ENCODE data around the gene AZGP1. TPM values are rescaled to one million over a fixed set of nuclear protein-coding genes. Genes with fewer than 3 reads are reported as not detected.
A peak's percentile ranks its signal among the peaks of the same experiment; 100 is the strongest.

Gene AZGP1
- total and polyA plus RNA-seq, 4 experiments from 2014 or later = not detected

- peak overlapping the region in 6 of 8 donors; percentile 6 to 88 (median 74) for H3K4me3 Mint-ChIP-seq
- Histone ChIP-seq H3K4me3 (ENCODE audit: low read length in 2 of 2) (no peak overlapping the region), H3K9me3 (ENCODE audit: control insufficient read depth in 1 of 2, low read length in 2 of 2) (no peaks in the 10 kb centered on the region), H3K27me3 (ENCODE audit: insufficient read depth, low read length) (peaks cover 6% of the 10 kb centered on the region), H3K36me3 (ENCODE audit: insufficient read depth, low read length) (no peaks in the 10 kb centered on the region), H3K4me1 (ENCODE audit: insufficient read depth, low read length) (peaks cover 16% of the 10 kb centered on the region), H3K27ac (ENCODE audit: low read depth, low read length) (no peak overlapping the region)
- H3K4me1 Mint-ChIP-seq = peaks cover 13 to 32% (median 23%) of the 10 kb centered on the region in 4 donors
- H3K36me3 Mint-ChIP-seq = no peaks in the 10 kb centered on the region
- intact Hi-C loops (cut with micrococcal nuclease) = no loop called here
- POLR2A ChIA-PET (ENCODE audit: partially characterized antibody) = interaction anchor here (1.8 kb wide), 1 partner anchor 9 kb away, joined by 25 read pairs; the partner anchor contains the start of gene TRIM4
- no peak for DNase-seq
- no peaks in the 10 kb centered on the region for H3K9me3 Mint-ChIP-seq
- H3K27me3 Mint-ChIP-seq = peaks cover 11 to 15% of the 10 kb centered on the region in 2 donors
- CTCF ChIA-PET (ENCODE audit: partially characterized antibody) = interaction anchor here (1.0 to 3.9 kb wide), 5 partner anchors 10 to 203 kb away, joined by 3 to 30 read pairs (median 5); partner anchors contain the start of gene TRIM4
- no peak overlapping the region for H3K27ac Mint-ChIP-seq
Measured at GRCh38 chr7:99928188-99928587, 47.6 kb downstream of the AZGP1 start.

- ChIA-PET POLR2A (ENCODE audit: partially characterized antibody) (no interaction called here), CTCF (ENCODE audit: partially characterized antibody) (interaction anchor here (0.6 to 3.9 kb wide), 3 partner anchors 9 to 75 kb away, joined by 3 to 30 read pairs (median 21); partner anchors contain the start of gene TRIM4)
Measured at GRCh38 chr7:99927536-99927935, 48.3 kb downstream of the AZGP1 start.

DNA sequence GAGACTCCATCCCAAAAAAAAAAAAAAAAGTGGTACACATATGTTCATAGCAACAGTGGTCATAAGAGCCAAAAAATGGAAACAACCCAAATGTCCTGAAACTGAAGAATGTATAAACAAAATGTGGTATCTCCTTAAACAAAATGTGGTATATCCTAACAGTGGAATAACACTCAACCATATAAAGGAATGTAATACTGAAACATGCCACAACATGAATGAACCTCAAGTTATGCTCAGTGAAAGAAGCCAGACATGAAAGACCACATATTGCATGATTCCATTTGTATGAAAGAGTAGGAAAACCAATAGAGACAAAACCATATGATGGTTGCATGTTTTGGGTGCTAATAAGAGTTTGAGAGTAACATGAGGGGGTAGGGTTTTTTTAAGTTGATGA lies 49.5 kb downstream of the AZGP1 start:
- Mint-ChIP-seq H3K9me3 (no peaks in the 10 kb centered on the region), H3K4me3 (no peak overlapping the region), H3K36me3 (no peaks in the 10 kb centered on the region), H3K4me1 (peaks cover 13 to 32% (median 23%) of the 10 kb centered on the region in 4 donors), H3K27me3 (peaks cover 11 to 14% of the 10 kb centered on the region in 2 donors), H3K27ac (no peak overlapping the region)
- intact Hi-C loops (cut with micrococcal nuclease) = no loop called here
- H3K9me3 ChIP-seq (ENCODE audit: control insufficient read depth in 1 of 2, low read length in 2 of 2) = no peaks in the 10 kb centered on the region
- no peaks in the 10 kb centered on the region for H3K36me3 ChIP-seq (ENCODE audit: insufficient read depth, low read length)
- DNase-seq = no peak
- POLR2A ChIA-PET (ENCODE audit: partially characterized antibody) = no interaction called here
- no peak overlapping the region for H3K4me3 ChIP-seq (ENCODE audit: low read length in 2 of 2)
- H3K4me1 ChIP-seq (ENCODE audit: insufficient read depth, low read length) = peaks cover 16% of the 10 kb centered on the region
- no peak overlapping the region for H3K27ac ChIP-seq (ENCODE audit: low read depth, low read length)
- peaks cover 6% of the 10 kb centered on the region for H3K27me3 ChIP-seq (ENCODE audit: insufficient read depth, low read length)
- CTCF ChIA-PET (ENCODE audit: partially characterized antibody) = no interaction called here

More at GRCh38 chr7:99927536-99927935, 48.3 kb downstream of the AZGP1 start:
- H3K9me3 ChIP-seq (ENCODE audit: control insufficient read depth in 1 of 2, low read length in 2 of 2) = no peaks in the 10 kb centered on the region
- intact Hi-C loops (cut with micrococcal nuclease) = no loop called here
- no peak overlapping the region for H3K27ac ChIP-seq (ENCODE audit: low read depth, low read length)
- H3K4me1 Mint-ChIP-seq = peaks cover 13 to 32% (median 23%) of the 10 kb centered on the region in 4 donors
- peaks cover 6% of the 10 kb centered on the region for H3K27me3 ChIP-seq (ENCODE audit: insufficient read depth, low read length)
- H3K27ac Mint-ChIP-seq = no peak overlapping the region
- peaks cover 11 to 15% of the 10 kb centered on the region in 2 donors for H3K27me3 Mint-ChIP-seq
- no peak overlapping the region for H3K4me3 ChIP-seq (ENCODE audit: low read length in 2 of 2)
- H3K4me3 Mint-ChIP-seq = peak overlapping the region in 1 of 8 donors; percentile 10
- H3K36me3 Mint-ChIP-seq = no peaks in the 10 kb centered on the region
- no peak for DNase-seq
- H3K9me3 Mint-ChIP-seq = no peaks in the 10 kb centered on the region
- peaks cover 16% of the 10 kb centered on the region for H3K4me1 ChIP-seq (ENCODE audit: insufficient read depth, low read length)
- H3K36me3 ChIP-seq (ENCODE audit: insufficient read depth, low read length) = no peaks in the 10 kb centered on the region

DNA sequence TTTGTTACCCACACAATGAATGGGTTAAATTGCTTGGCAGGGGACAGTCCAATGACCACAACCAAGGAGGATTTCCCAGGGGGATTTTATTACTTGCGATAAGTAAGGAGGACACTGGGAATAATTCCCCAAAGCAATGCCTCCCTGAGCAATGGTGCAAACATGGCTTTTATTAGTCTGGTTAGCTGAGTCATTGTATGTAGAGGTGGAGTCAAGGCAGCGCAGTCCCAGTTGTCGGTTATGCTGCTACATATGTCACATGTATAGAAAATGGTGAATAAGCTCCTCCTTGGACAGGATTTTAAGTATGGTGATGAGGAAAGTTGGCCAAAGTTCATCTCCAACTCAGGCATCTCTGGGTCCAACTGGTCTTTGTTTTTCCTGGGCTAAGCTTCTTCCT lies 52.6 kb downstream of the AZGP1 start:
- DNase-seq = no peak
- peaks cover 13 to 26% (median 19%) of the 10 kb centered on the region in 4 donors for H3K4me1 Mint-ChIP-seq
- no peak overlapping the region for H3K4me3 Mint-ChIP-seq
- H3K36me3 Mint-ChIP-seq = peaks cover 0 to 10% of the 10 kb centered on the region in 2 donors
- Histone ChIP-seq H3K4me1 (ENCODE audit: insufficient read depth, low read length) (peaks cover 15% of the 10 kb centered on the region), H3K36me3 (ENCODE audit: insufficient read depth, low read length) (no peaks in the 10 kb centered on the region), H3K27me3 (ENCODE audit: insufficient read depth, low read length) (peaks cover 6% of the 10 kb centered on the region), H3K9me3 (ENCODE audit: control insufficient read depth in 1 of 2, low read length in 2 of 2) (no peaks in the 10 kb centered on the region), H3K27ac (ENCODE audit: low read depth, low read length) (no peak overlapping the region), H3K4me3 (ENCODE audit: low read length in 2 of 2) (no peak overlapping the region)
- no peaks in the 10 kb centered on the region for H3K9me3 Mint-ChIP-seq
- peaks cover 11% of the 10 kb centered on the region in 2 donors for H3K27me3 Mint-ChIP-seq
- intact Hi-C loops (cut with micrococcal nuclease) = no loop called here
- no peak overlapping the region for H3K27ac Mint-ChIP-seq
- ChIA-PET POLR2A (ENCODE audit: partially characterized antibody) (interaction anchor here (0.7 kb wide), 1 partner anchor 41 kb away, joined by 3 read pairs; no protein-coding TSS in a partner anchor), CTCF (ENCODE audit: partially characterized antibody) (interaction anchor here (0.6 to 14.5 kb wide), 5 partner anchors 9 to 69 kb away, joined by 3 to 268 read pairs (median 4); no protein-coding TSS in a partner anchor)

DNA sequence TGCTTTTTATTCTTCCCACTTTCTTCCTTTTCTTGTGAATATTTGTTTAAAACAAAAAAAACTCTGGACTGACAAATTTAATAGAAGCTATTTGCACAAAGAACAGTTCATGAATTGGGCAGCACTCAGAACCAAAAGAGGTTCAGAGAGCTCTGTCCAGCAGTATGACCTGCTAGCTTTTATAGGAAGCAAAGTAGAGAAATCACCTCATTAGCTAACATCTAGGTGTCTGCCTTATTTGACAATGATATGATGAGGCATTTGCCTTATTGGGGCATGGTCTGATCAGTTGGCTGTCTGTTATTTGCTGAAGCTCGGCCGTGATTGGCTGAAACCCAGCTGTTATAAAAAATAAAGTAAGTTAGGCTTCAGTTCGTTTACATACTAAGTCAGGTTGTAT lies 55.7 kb downstream of the AZGP1 start:
- DNase-seq = no peak
- no peaks in the 10 kb centered on the region for H3K27me3 ChIP-seq (ENCODE audit: insufficient read depth, low read length)
- CTCF ChIA-PET (ENCODE audit: partially characterized antibody) = interaction anchor here (1.2 to 14.5 kb wide), 5 partner anchors 8 to 395 kb away, joined by 3 to 268 read pairs (median 4); partner anchors contain the start of gene GJC3
- H3K27ac Mint-ChIP-seq = peak overlapping the region; percentile 95 to 99 (median 98)
- H3K4me3 Mint-ChIP-seq = peak overlapping the region; percentile 95 to 98 (median 96)
- POLR2A ChIA-PET (ENCODE audit: partially characterized antibody) = interaction anchor here (0.6 to 3.6 kb wide), 17 partner anchors 9 to 1165 kb away, joined by 3 to 25 read pairs (median 6); partner anchors contain the start of genes GJC3, MBLAC1, MEPCE and SRRT
- no peaks in the 10 kb centered on the region for H3K9me3 ChIP-seq (ENCODE audit: control insufficient read depth in 1 of 2, low read length in 2 of 2)
- intact Hi-C loops (cut with micrococcal nuclease) = no loop called here
- no peaks in the 10 kb centered on the region for H3K9me3 Mint-ChIP-seq
- peak overlapping the region; percentile 94 for H3K27ac ChIP-seq (ENCODE audit: low read depth, low read length)
- peaks cover 41% of the 10 kb centered on the region for H3K4me1 ChIP-seq (ENCODE audit: insufficient read depth, low read length)
- no peaks in the 10 kb centered on the region for H3K36me3 ChIP-seq (ENCODE audit: insufficient read depth, low read length)
- H3K27me3 Mint-ChIP-seq = no peaks in the 10 kb centered on the region
- peaks cover 0 to 34% of the 10 kb centered on the region in 2 donors for H3K36me3 Mint-ChIP-seq
- H3K4me3 ChIP-seq (ENCODE audit: low read length in 2 of 2) = peak overlapping the region; percentile 85 to 89
- peaks cover 34 to 53% (median 41%) of the 10 kb centered on the region in 4 donors for H3K4me1 Mint-ChIP-seq

- CTCF ChIA-PET (ENCODE audit: partially characterized antibody) = interaction anchor here (0.9 to 14.5 kb wide), 6 partner anchors 9 to 211 kb away, joined by 3 to 268 read pairs (median 4); partner anchors contain the start of gene GJC3
- H3K4me1 ChIP-seq (ENCODE audit: insufficient read depth, low read length) = peaks cover 41% of the 10 kb centered on the region
- H3K27ac ChIP-seq (ENCODE audit: low read depth, low read length) = peak overlapping the region; percentile 94
Measured at GRCh38 chr7:99919814-99920112, 56.1 kb downstream of the AZGP1 start.

More at GRCh38 chr7:99919814-99920112, 56.1 kb downstream of the AZGP1 start:
- intact Hi-C loops (cut with micrococcal nuclease) = loop anchor here (5.0 kb wide), 1 partner anchor 303 kb away; no protein-coding TSS in a partner anchor
- H3K36me3 ChIP-seq (ENCODE audit: insufficient read depth, low read length) = no peaks in the 10 kb centered on the region
- Mint-ChIP-seq H3K9me3 (no peaks in the 10 kb centered on the region), H3K27ac (peak overlapping the region; percentile 95 to 99 (median 98)), H3K36me3 (peaks cover 0 to 36% of the 10 kb centered on the region in 2 donors), H3K27me3 (no peaks in the 10 kb centered on the region), H3K4me1 (peaks cover 35 to 56% (median 43%) of the 10 kb centered on the region in 4 donors), H3K4me3 (peak overlapping the region; percentile 95 to 98 (median 96))
- peak overlapping the region; percentile 85 to 89 for H3K4me3 ChIP-seq (ENCODE audit: low read length in 2 of 2)
- DNase-seq = no peak
- no peaks in the 10 kb centered on the region for H3K27me3 ChIP-seq (ENCODE audit: insufficient read depth, low read length)
- POLR2A ChIA-PET (ENCODE audit: partially characterized antibody) = interaction anchor here (0.6 to 3.6 kb wide), 25 partner anchors 9 to 1166 kb away, joined by 3 to 25 read pairs (median 5); partner anchors contain the start of genes COPS6, GJC3, GPC2 and MBLAC1
- no peaks in the 10 kb centered on the region for H3K9me3 ChIP-seq (ENCODE audit: control insufficient read depth in 1 of 2, low read length in 2 of 2)

Measured in CD4-positive, alpha-beta memory T cell (primary cell).